GM21360 (cell line): ENCODE results near the gene GABBR2.

Source experiments
- ATAC-seq: cut with Tn5 transposase; IDR thresholded peaks from one replicate; pipeline ENCODE4 v1.9.1; 2021; ENCODE audit warnings: mild to moderate bottlenecking, moderate library complexity; ENCODE audit not compliant: unreplicated experiment

Gene GABBR2

GRCh38 chr9:98333703-98334582 is 374.8 kb downstream of the GABBR2 start:
- no peak for ATAC-seq

GRCh38 chr9:98332405-98332831 is 376.3 kb downstream of the GABBR2 start:
- ATAC-seq = no peak

GRCh38 chr9:98331536-98332259 is 377.0 kb downstream of the GABBR2 start:
- no peak for ATAC-seq

GRCh38 chr9:98330831-98331230 is 377.9 kb downstream of the GABBR2 start:
- ATAC-seq = no peak

- no peak for ATAC-seq
These were observed 378.8 kb downstream of the GABBR2 start for GRCh38 chr9:98329904-98330303.

GRCh38 chr9:98329281-98329680 is 379.5 kb downstream of the GABBR2 start:
- no peak for ATAC-seq

GRCh38 chr9:98328770-98329169 is 380.0 kb downstream of the GABBR2 start:
- ATAC-seq = no peak

- ATAC-seq = no peak
These were observed 380.6 kb downstream of the GABBR2 start for GRCh38 chr9:98328141-98328540.

- no peak for ATAC-seq
These were observed 381.5 kb downstream of the GABBR2 start for GRCh38 chr9:98327249-98327561.

GRCh38 chr9:98326459-98327248 is 382.1 kb downstream of the GABBR2 start:
- ATAC-seq = no peak

- no peak for ATAC-seq
These were observed 383.9 kb downstream of the GABBR2 start for GRCh38 chr9:98324801-98325200.

GRCh38 chr9:98323831-98324135 is 385.0 kb downstream of the GABBR2 start:
- ATAC-seq = no peak

- no peak for ATAC-seq
These were observed 385.5 kb downstream of the GABBR2 start for GRCh38 chr9:98323051-98323830.

GRCh38 chr9:98321269-98321668 is 387.5 kb downstream of the GABBR2 start:
- ATAC-seq = no peak

- no peak for ATAC-seq
These were observed 389.8 kb downstream of the GABBR2 start for GRCh38 chr9:98318834-98319478.

- no peak for ATAC-seq
These were observed 390.5 kb downstream of the GABBR2 start for GRCh38 chr9:98318041-98318790.

GRCh38 chr9:98317134-98317857 is 391.4 kb downstream of the GABBR2 start:
- no peak for ATAC-seq

- no peak for ATAC-seq
These were observed 392.1 kb downstream of the GABBR2 start for GRCh38 chr9:98316445-98317133.
